Upper lobe of left lung (tissue), 4 donors: ENCODE results near the gene AHI1.

Source experiments
- EP300 ChIP-seq, 4 donors: sonication (generic); formaldehyde crosslinking; IDR thresholded peaks; one replicate each; pipeline ENCODE4 v1.5.1; 2017; ENCODE audit warnings: antibody characterized with exemption in 4 of 4, control low read depth in 2 of 4
- POLR2A ChIP-seq, 4 donors: fragments of 450-650 bp; IDR thresholded peaks; one replicate each; pipeline ENCODE4 v1.5.1; 2016 to 2017; ENCODE audit warnings: antibody characterized with exemption in 4 of 4, mild to moderate bottlenecking in 2 of 4
- TF ChIP-seq, protein P1 (sequence below), 6 experiments: fragments of 450-650 bp in 4 of 6; fragments of 200-600 bp in 2 of 6; sonication (generic) in 2 of 6; IDR thresholded peaks; one replicate each; pipeline ENCODE4 v1.5.1; 2016 to 2019; ENCODE audit warnings: antibody characterized with exemption in 6 of 6

DNA sequence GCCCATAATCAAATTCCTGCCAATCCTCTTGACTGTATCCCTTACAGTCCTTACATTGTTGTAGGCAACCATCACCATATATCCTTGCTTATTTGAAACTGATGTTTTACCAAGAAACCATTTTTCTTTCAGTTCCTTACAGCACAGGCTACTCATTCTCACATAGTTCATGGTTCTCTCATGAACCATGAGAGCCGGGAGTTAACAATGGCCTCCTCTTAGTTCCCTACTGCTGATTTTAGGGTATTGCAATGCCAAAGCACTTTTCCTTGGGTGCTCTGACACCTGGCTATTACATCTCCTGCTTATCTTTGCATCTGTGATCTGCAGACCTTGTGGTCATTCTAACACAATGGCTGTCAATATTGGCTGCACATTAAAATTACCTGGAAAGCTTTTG is 183.0 kb downstream of the AHI1 start:
- TF ChIP-seq, protein P1, sequence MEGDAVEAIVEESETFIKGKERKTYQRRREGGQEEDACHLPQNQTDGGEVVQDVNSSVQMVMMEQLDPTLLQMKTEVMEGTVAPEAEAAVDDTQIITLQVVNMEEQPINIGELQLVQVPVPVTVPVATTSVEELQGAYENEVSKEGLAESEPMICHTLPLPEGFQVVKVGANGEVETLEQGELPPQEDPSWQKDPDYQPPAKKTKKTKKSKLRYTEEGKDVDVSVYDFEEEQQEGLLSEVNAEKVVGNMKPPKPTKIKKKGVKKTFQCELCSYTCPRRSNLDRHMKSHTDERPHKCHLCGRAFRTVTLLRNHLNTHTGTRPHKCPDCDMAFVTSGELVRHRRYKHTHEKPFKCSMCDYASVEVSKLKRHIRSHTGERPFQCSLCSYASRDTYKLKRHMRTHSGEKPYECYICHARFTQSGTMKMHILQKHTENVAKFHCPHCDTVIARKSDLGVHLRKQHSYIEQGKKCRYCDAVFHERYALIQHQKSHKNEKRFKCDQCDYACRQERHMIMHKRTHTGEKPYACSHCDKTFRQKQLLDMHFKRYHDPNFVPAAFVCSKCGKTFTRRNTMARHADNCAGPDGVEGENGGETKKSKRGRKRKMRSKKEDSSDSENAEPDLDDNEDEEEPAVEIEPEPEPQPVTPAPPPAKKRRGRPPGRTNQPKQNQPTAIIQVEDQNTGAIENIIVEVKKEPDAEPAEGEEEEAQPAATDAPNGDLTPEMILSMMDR (IDR thresholded peaks at IDR 0.05): no peak
- TF ChIP-seq POLR2A (IDR thresholded peaks at IDR 0.05): no peak
- TF ChIP-seq EP300 (IDR thresholded peaks at IDR 0.05): no peak
